ENCODE measurements around the gene FAM227A. TPM values are rescaled to one million over a fixed set of nuclear protein-coding genes. Genes with fewer than 3 reads are reported as not detected.
"Not testable (repeated sequence)": the region's sequence is repeated elsewhere in the genome, so short reads cannot be mapped to it uniquely, and the experiment has no call there.

FAM227A gene
- total and polyA plus RNA-seq, 9 donors = 0.72 to 7.4 (median 2.2) TPM

- WGBS, 3 donors = 79 to 87% (median 84%) methylated on average over 4 of the region's 4 CpGs
- intact Hi-C loops (cut with DNase I) = no loop called here
Measured at GRCh38 chr22:38623351-38623750, 32.8 kb downstream of the FAM227A start.

GRCh38 chr22:38618682-38619081 is 37.5 kb downstream of the FAM227A start:
- TF ChIP-seq CTCF (IDR thresholded peaks at IDR 0.05) (no peak), EP300 (IDR thresholded peaks at IDR 0.05) (no peak), POLR2A (IDR thresholded peaks at IDR 0.05) (no peak)
- 94 to 100% (median 96%) methylated on average over 2 of the region's 2 CpGs for WGBS, 3 donors
- no peak overlapping the region for H3K4me3 ChIP-seq
- DNase-seq = no peak
- H3K27me3 ChIP-seq = no peaks in the 10 kb centered on the region
- H3K36me3 ChIP-seq = no peaks in the 10 kb centered on the region
- no peaks in the 10 kb centered on the region for H3K4me1 ChIP-seq (ENCODE audit: insufficient read depth)
- no peak overlapping the region for H3K27ac ChIP-seq
- no peaks in the 10 kb centered on the region for H3K9me3 ChIP-seq
- intact Hi-C loops (cut with DNase I) = no loop called here

More at GRCh38 chr22:38623351-38623750, 32.8 kb downstream of the FAM227A start:
- DNase-seq = no peak
- H3K36me3 ChIP-seq = no peaks in the 10 kb centered on the region
- H3K27ac ChIP-seq = no peak overlapping the region
- TF ChIP-seq POLR2A (IDR thresholded peaks at IDR 0.05) (no peak), CTCF (IDR thresholded peaks at IDR 0.05) (no peak), EP300 (IDR thresholded peaks at IDR 0.05) (no peak)
- H3K4me3 ChIP-seq = no peak overlapping the region
- H3K9me3 ChIP-seq = no peaks in the 10 kb centered on the region
- H3K27me3 ChIP-seq = no peaks in the 10 kb centered on the region
- H3K4me1 ChIP-seq (ENCODE audit: insufficient read depth) = no peaks in the 10 kb centered on the region

- Histone ChIP-seq H3K27ac (no peak overlapping the region), H3K36me3 (no peaks in the 10 kb centered on the region), H3K4me1 (ENCODE audit: insufficient read depth) (no peaks in the 10 kb centered on the region), H3K4me3 (no peak overlapping the region), H3K27me3 (no peaks in the 10 kb centered on the region), H3K9me3 (no peaks in the 10 kb centered on the region)
- intact Hi-C loops (cut with DNase I) = no loop called here
- WGBS, 3 donors = 94 to 100% (median 97%) methylated on average over 1 of the region's 1 CpG
- no peak for DNase-seq
- TF ChIP-seq POLR2A (IDR thresholded peaks at IDR 0.05) = no peak
- TF ChIP-seq EP300 (IDR thresholded peaks at IDR 0.05) = no peak
- no peak for TF ChIP-seq CTCF (IDR thresholded peaks at IDR 0.05)
Measured at GRCh38 chr22:38618258-38618657, 37.9 kb downstream of the FAM227A start.

GRCh38 chr22:38615064-38615405 is 41.2 kb downstream of the FAM227A start:
- H3K36me3 ChIP-seq; H3K27me3 ChIP-seq; H3K4me1 ChIP-seq (ENCODE audit: insufficient read depth); H3K4me3 ChIP-seq; H3K9me3 ChIP-seq; H3K27ac ChIP-seq; intact Hi-C loops (cut with DNase I); DNase-seq: not testable (repeated sequence)
- WGBS, 3 donors = 90 to 91% (median 90%) methylated on average over 9 of the region's 9 CpGs

GRCh38 chr22:38614332-38615063 is 41.7 kb downstream of the FAM227A start:
- Histone ChIP-seq H3K9me3 (no peaks in the 10 kb centered on the region), H3K36me3 (no peaks in the 10 kb centered on the region), H3K4me1 (ENCODE audit: insufficient read depth) (no peaks in the 10 kb centered on the region), H3K27me3 (no peaks in the 10 kb centered on the region), H3K4me3 (no peak overlapping the region), H3K27ac (no peak overlapping the region)
- intact Hi-C loops (cut with DNase I) = no loop called here
- 62 to 68% (median 67%) methylated on average over 4 of the region's 4 CpGs for WGBS, 3 donors
- TF ChIP-seq CTCF (IDR thresholded peaks at IDR 0.05) (no peak), POLR2A (IDR thresholded peaks at IDR 0.05) (no peak), EP300 (IDR thresholded peaks at IDR 0.05) (no peak)
- no peak for DNase-seq

Measured in ovary (tissue), 9 donors.